HepG2 (cell line): ENCODE measurements around the gene LUZP2. TPM values are rescaled to one million over a fixed set of nuclear protein-coding genes. Genes with fewer than 3 reads are reported as not detected.
A peak's percentile ranks its signal among the peaks of the same experiment; 100 is the strongest.

ENCODE experiments used
- ATAC-seq: fragments of 200-7000 bp; cut with Tn5 transposase; 3 replicates; pipeline ENCODE4 v1.9.1; 2020; ENCODE audit warnings: mild to moderate bottlenecking, moderate library complexity
- BruUV-seq: library from RNA; stranded (reverse); fragments of 400-500 nt; replicated peaks from 2 replicates; lab custom pipeline; 2021; lab: Mats Ljungman, UMichigan
- CTCF ChIA-PET: fragments of 300-600 bp; formaldehyde crosslinking; extraction: SDS; loops from one replicate; lab custom pipeline; 2021; ENCODE audit warnings: low total read pairs, inconsistent platforms, low intra/inter-chr PET ratio; lab: Yijun Ruan, JAX
- POLR2A ChIA-PET: fragments of 350-600 bp; sonication (Branson Sonifier 250); formaldehyde crosslinking; loops from one replicate; lab custom pipeline; 2020; ENCODE audit warnings: antibody characterized with exemption, inconsistent platforms; lab: Yijun Ruan, JAX
- DNase-seq: peaks from one replicate; pipeline ENCODE4 v3.0.0-alpha.2; 2015; ENCODE audit warnings: low spot score
- FAIRE-seq: peaks from 3 replicates; lab custom pipeline; 2011; peaks lifted over from hg19 to GRCh38; lab: Jason Lieb, UNC
- H2AFZ ChIP-seq: one replicate; pipeline ENCODE4 v1.6.1; 2011; ENCODE audit warnings: low read length, inconsistent platforms
- H3K27ac ChIP-seq: fragments of 300-600 bp; 3 replicates; pipeline ENCODE4 v1.8.0; 2011; ENCODE audit warnings: mixed run types, mild to moderate bottlenecking, mixed read lengths, low read length, inconsistent platforms; ENCODE audit not compliant: insufficient read depth; ENCODE audit errors: extremely low read length
- H3K27me3 ChIP-seq, 2 experiments: fragments of 200-600 bp in 1 of 2; 2 replicates in 1 of 2; 3 replicates in 1 of 2; pipeline versions ENCODE4 v1.6.0 to v1.8.0; 2011; ENCODE audit warnings: low read length in 2 of 2, mild to moderate bottlenecking in 2 of 2, moderate library complexity in 2 of 2, inconsistent platforms in 1 of 2; ENCODE audit not compliant: insufficient read depth in 2 of 2, control insufficient read depth in 1 of 2
- H3K36me3 ChIP-seq, 2 experiments: fragments of 200-600 bp in 1 of 2; replicated peaks in 1 of 2; 2 replicates in 1 of 2; 3 replicates in 1 of 2; pipeline versions ENCODE4 v1.5.1 to v1.8.0; 2011; ENCODE audit warnings: low read length in 2 of 2, inconsistent platforms in 1 of 2; ENCODE audit not compliant: insufficient read depth in 2 of 2, control insufficient read depth in 1 of 2
- H3K4me1 ChIP-seq: 2 replicates; pipeline ENCODE4 v1.5.1; 2012; ENCODE audit warnings: low read length, inconsistent platforms; ENCODE audit not compliant: insufficient read depth
- H3K4me2 ChIP-seq: 2 replicates; pipeline ENCODE4 v1.6.0; 2011; ENCODE audit warnings: low read depth, low read length, inconsistent platforms
- H3K4me3 ChIP-seq, 3 experiments: fragments of 200-600 bp in 1 of 3; sonication (generic), shearing (Covaris generic) in 1 of 3; replicated peaks in 1 of 3; 2 replicates each; pipeline ENCODE4 v1.5.1; 2011 to 2016; ENCODE audit warnings: low read length in 3 of 3, inconsistent platforms in 2 of 3, low read depth in 2 of 3, mild to moderate bottlenecking in 2 of 3, control low read depth in 1 of 3, mixed read lengths in 1 of 3; ENCODE audit not compliant: insufficient read depth in 1 of 3
- H3K79me2 ChIP-seq: one replicate; pipeline ENCODE4 v1.6.1; 2011; ENCODE audit warnings: low read length, inconsistent platforms; ENCODE audit not compliant: insufficient read depth
- H3K9ac ChIP-seq: 2 replicates; pipeline ENCODE4 v1.6.0; 2011; ENCODE audit warnings: mild to moderate bottlenecking, low read depth, low read length, inconsistent platforms; ENCODE audit not compliant: insufficient read depth
- H3K9me3 ChIP-seq: 2 replicates; pipeline ENCODE4 v1.5.1; 2012; ENCODE audit warnings: mild to moderate bottlenecking, low read length
- H4K20me1 ChIP-seq: 2 replicates; pipeline ENCODE4 v1.6.0; 2011; ENCODE audit warnings: inconsistent platforms, mild to moderate bottlenecking, low read length, moderate library complexity; ENCODE audit not compliant: insufficient read depth
- FOXM1 ChIP-seq: sonication (generic); formaldehyde crosslinking; IDR thresholded peaks from 2 replicates; pipeline ENCODE4 v1.5.0; 2020; ENCODE audit warnings: missing genetic modification reagents
- GABPA ChIP-seq, 2 experiments: IDR thresholded peaks; 2 replicates each; pipeline ENCODE4 v1.6.1; 2011 to 2016; ENCODE audit warnings: low read depth in 2 of 2, low read length in 1 of 2, missing biosample characterization in 1 of 2, missing genetic modification characterization in 1 of 2
- PITX1 ChIP-seq: sonication (generic); formaldehyde crosslinking; IDR thresholded peaks from 2 replicates; pipeline ENCODE4 v1.5.1; 2020; ENCODE audit warnings: mild to moderate bottlenecking, missing genetic modification reagents
- SETDB1 ChIP-seq: sonication (generic); formaldehyde crosslinking; IDR thresholded peaks from 2 replicates; pipeline ENCODE4 v1.5.1; 2020; ENCODE audit warnings: missing genetic modification reagents, mild to moderate bottlenecking, borderline replicate concordance
- ZNF652 ChIP-seq: IDR thresholded peaks from 2 replicates; pipeline ENCODE4 v1.6.1; 2016; ENCODE audit warnings: low read depth, borderline replicate concordance
- ZNF768 ChIP-seq: sonication (generic); formaldehyde crosslinking; IDR thresholded peaks from 2 replicates; pipeline ENCODE4 v1.4.0; 2020; ENCODE audit warnings: missing genetic modification reagents
- WGBS: methylation state at CpG from one replicate; pipeline ENCODE4 v1.1.6; 2017; ENCODE audit warnings: low lambda C conversion rate; 5-methylcytosine and 5-hydroxymethylcytosine counted together
- in situ Hi-C: cut with HindIII; loops from 2 replicates; pipeline ENCODE4 v1.10.0; 2017; ENCODE audit warnings: low pct_unique_long_range_greater_than_20kb; ENCODE audit not compliant: extremely low pct_ligation_motif_present
- intact Hi-C: fragments of 100-400 bp; cut with micrococcal nuclease; formaldehyde crosslinking; loops from one replicate; pipeline ENCODE4 v1.10.0; 2022; ENCODE audit not compliant: unreplicated experiment
- polyA plus RNA-seq, 8 experiments: library from polyadenylated mRNA; depleted of rRNA in 3 of 8; stranded (reverse) in 7 of 8; unstranded in 1 of 8; fragments of >200 nt; fragmentation: Illumina TruSeq in 4 of 8; extraction: Trizol in 4 of 8; gene quantifications; 2 replicates each; pipeline versions ENCODE4 v1.2.1 to v1.2.3, GENCODE V29; 2011 to 2016; ENCODE audit warnings: low read depth in 4 of 8, missing spikeins in 1 of 8, mixed read lengths in 1 of 8; ENCODE audit not compliant: insufficient read depth in 1 of 8
- total RNA-seq, 5 experiments: library from RNA; depleted of rRNA; stranded (reverse); fragments of >200 nt; fragmentation: Illumina TruSeq; extraction: Trizol; gene quantifications; 2 replicates each; pipeline ENCODE4 v1.2.3, GENCODE V29; 2016; ENCODE audit warnings: low read depth in 1 of 5

Gene LUZP2
- total and polyA plus RNA-seq, 2 of the 13 experiments (the other 11 are each of a cell fraction or from before 2014, with no cell fraction given): not detected

GRCh38 chr11:24509114-24509513 lies 12.3 kb downstream of the LUZP2 start:
- no peaks in the 10 kb centered on the region for H3K4me1 ChIP-seq
- H3K27ac ChIP-seq: no peak overlapping the region
- no peak overlapping the region for H3K4me3 ChIP-seq
- no peak for DNase-seq
- no peaks in the 10 kb centered on the region for H4K20me1 ChIP-seq
- no peaks in the 10 kb centered on the region for H3K27me3 ChIP-seq
- H3K36me3 ChIP-seq: no peaks in the 10 kb centered on the region
- peak; percentile 79 for TF ChIP-seq ZNF652 (CRISPR knock-in tag)
- TF ChIP-seq SETDB1 (CRISPR knock-in tag): no peak
- no peak for TF ChIP-seq GABPA (IDR thresholded peaks at IDR 0.05; ENCODE audit: low read depth, low read length)
- TF ChIP-seq GABPA (CRISPR knock-in tag; IDR thresholded peaks at IDR 0.05; ENCODE audit: low read depth): no peak
- TF ChIP-seq, all 625 proteins: peak for 1
- no peak for FAIRE-seq
- Histone ChIP-seq H2AFZ (no peak overlapping the region), H3K4me2 (no peak overlapping the region), H3K9ac (no peak overlapping the region), H3K9me3 (no peaks in the 10 kb centered on the region), H3K79me2 (no peaks in the 10 kb centered on the region)
- intact Hi-C loops: no loop called here
- CTCF ChIA-PET: no interaction called here
- POLR2A ChIA-PET: no interaction called here
- BruUV-seq: no TSS peak
- no peak for ATAC-seq
- in situ Hi-C loops: no loop called here
- 0% methylated on average over 3 of the region's 3 CpGs for WGBS

GRCh38 chr11:24511511-24511910 lies 14.7 kb downstream of the LUZP2 start:
- ATAC-seq (no peak), DNase-seq (no peak)
- POLR2A ChIA-PET: no interaction called here

More at GRCh38 chr11:24511511-24511910, 14.7 kb downstream of the LUZP2 start:
- no peaks in the 10 kb centered on the region for H3K27me3 ChIP-seq
- intact Hi-C loops: no loop called here
- no peak overlapping the region for H3K4me3 ChIP-seq
- no peak overlapping the region for H2AFZ ChIP-seq
- no peak overlapping the region for H3K9ac ChIP-seq
- H3K4me2 ChIP-seq: no peak overlapping the region
- no peaks in the 10 kb centered on the region for H3K9me3 ChIP-seq
- TF ChIP-seq PITX1 (CRISPR knock-in tag) (no peak), FOXM1 (CRISPR knock-in tag) (no peak), ZNF768 (CRISPR knock-in tag) (no peak)
- no peaks in the 10 kb centered on the region for H3K4me1 ChIP-seq
- 2% methylated on average over 5 of the region's 5 CpGs for WGBS
- FAIRE-seq: no peak
- CTCF ChIA-PET: no interaction called here
- H3K27ac ChIP-seq: no peak overlapping the region
- H4K20me1 ChIP-seq: no peaks in the 10 kb centered on the region
- no peaks in the 10 kb centered on the region for H3K36me3 ChIP-seq
- in situ Hi-C loops: no loop called here
- no TSS peak for BruUV-seq
- no peaks in the 10 kb centered on the region for H3K79me2 ChIP-seq
